HG03196 (cell line): ENCODE measurements around the gene NKD1.
"Not testable (repeated sequence)": the region's sequence is repeated elsewhere in the genome, so short reads cannot be mapped to it uniquely, and the experiment has no call there.

Experiments used
- ATAC-seq: cut with Tn5 transposase; IDR thresholded peaks from one replicate; pipeline ENCODE4 v1.9.1; 2021; ENCODE audit not compliant: unreplicated experiment

Gene NKD1, protein sequence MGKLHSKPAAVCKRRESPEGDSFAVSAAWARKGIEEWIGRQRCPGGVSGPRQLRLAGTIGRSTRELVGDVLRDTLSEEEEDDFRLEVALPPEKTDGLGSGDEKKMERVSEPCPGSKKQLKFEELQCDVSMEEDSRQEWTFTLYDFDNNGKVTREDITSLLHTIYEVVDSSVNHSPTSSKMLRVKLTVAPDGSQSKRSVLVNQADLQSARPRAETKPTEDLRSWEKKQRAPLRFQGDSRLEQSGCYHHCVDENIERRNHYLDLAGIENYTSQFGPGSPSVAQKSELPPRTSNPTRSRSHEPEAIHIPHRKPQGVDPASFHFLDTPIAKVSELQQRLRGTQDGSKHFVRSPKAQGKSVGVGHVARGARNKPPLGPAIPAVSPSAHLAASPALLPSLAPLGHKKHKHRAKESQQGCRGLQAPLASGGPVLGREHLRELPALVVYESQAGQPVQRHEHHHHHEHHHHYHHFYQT

DNA sequence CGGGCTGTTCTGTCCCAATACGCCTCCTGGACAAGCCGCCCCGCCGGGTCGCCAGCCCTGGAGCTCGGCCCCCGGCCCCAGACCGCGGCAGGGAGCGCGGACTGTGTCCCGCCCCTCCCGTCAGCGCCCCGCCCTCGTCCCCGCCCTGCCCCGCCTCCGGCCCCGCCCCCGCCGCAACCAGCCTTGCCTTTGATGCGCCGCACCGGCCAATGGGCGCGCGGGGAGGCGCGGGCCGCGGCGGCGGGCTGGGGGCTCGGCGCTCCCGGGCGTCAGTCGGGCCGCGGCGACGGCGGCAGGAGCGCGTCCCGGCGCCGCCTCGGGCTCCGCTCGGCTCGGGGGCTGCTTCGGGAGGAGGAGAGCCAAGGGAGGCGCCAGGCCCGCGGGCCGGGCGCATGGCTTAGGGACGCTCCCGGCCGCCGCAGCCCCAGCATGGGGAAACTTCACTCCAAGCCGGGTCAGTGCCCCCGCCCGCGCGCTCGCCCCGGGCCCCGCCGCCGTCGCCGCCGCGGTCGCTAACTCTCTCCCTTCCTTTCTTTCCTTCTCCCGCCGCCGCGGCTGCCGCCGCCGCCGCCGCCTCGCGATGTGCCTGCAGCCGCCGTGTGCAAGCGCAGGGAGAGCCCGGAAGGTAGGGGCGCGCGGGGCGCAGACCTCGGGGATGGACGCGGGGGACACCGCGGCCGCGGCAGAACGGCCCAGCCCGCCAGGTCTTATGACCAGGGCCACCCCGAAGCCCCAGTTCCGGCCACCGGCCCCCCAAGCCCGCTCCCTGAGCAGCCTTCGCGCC lies at the start of gene NKD1:
Gene NKD1 (plus strand): TSS at position 272 of the 784 bp plus-strand sequence. CDS start 158 bp downstream, at position 430.
- ATAC-seq = peak; percentile 71

- no peak for ATAC-seq
Observed at GRCh38 chr16:50498431-50499155, 49.6 kb upstream of the NKD1 start.

DNA sequence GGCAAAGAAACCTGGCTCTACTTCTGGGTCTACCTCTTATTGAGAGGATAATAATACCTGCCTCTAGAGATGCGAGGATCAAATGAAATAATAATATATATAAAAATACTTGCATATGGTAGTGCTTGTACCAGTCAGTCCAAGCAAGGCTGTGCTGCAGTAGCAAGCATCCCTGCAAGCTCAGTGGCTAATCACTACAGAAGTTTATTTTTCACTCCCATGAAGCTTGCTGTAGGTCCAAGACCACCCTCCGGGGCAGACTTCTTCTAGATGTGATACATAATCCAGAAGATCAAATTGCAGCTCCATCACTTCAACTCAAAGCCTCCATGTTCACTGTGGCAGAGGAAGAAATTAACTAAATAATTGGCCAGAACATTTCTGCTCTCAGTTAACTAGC lies 48.9 kb upstream of the NKD1 start:
- ATAC-seq = no peak

DNA sequence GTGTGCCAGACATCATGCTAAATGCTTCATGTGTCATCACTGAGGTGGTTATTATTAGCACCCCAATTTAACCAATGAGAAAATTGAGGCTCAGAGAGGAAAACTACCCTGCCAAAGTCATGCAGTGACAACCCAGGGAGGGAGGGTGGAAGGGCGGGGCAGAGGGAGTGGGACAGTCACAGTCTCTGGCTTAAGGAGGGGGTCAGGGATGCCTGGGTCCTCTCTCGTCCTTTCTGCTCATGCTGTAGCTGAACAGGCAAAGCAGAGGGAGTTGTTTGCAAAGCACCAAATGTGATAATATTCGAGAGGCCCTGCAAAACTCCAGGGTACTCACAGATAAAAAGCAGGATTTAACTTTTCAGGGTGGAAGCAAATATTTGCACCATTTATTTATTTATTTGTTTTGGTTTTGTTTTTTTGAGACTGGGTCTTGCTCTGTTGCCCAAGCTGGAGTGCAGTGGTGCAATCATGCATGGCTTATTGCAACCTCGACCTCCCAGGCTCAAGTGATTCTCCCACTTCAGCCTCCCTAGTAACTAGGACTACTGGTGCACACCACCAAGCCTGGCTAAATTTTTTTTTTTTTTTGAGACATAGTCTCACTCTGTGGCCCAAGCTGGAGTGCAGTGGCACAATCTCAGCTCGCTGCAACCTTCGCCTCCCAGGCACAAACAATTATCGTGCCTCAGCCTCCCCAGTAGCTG lies 47.9 kb upstream of the NKD1 start:
- no peak for ATAC-seq

GRCh38 chr16:50501251-50501650 lies 46.9 kb upstream of the NKD1 start:
- ATAC-seq = no peak

DNA sequence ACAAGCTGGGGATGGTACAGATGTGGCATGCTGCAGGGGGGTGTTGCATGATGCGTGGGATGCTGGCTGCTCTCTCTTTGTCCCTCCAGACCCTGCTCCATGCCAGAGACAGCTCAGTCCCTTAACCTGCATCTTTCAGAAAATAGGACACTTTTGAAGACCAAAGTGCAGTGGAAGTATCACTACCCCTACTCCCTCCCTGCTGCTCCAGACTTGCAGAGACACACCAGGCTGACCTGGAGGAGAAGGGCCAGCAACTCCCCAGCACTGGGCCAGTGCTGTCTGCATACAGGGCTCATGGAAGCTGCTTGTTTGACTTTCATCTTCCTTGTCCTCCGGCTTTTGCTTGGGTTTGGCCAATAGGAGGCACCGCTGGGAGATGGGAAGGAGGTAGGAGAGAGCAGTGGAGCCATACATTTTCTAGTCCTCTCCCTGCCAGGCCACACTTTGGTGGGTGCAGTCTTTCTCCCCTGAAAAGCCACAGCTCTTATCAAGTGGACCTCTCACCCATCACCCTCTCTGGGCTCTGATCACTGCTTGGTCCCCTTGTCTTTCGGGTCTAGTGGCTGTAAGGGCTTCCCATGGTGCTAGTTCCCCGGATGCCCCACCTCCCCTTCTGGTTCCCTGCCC lies 46.1 kb upstream of the NKD1 start:
- ATAC-seq = no peak

- no peak for ATAC-seq
Observed at GRCh38 chr16:50502616-50503011, 45.6 kb upstream of the NKD1 start.

DNA sequence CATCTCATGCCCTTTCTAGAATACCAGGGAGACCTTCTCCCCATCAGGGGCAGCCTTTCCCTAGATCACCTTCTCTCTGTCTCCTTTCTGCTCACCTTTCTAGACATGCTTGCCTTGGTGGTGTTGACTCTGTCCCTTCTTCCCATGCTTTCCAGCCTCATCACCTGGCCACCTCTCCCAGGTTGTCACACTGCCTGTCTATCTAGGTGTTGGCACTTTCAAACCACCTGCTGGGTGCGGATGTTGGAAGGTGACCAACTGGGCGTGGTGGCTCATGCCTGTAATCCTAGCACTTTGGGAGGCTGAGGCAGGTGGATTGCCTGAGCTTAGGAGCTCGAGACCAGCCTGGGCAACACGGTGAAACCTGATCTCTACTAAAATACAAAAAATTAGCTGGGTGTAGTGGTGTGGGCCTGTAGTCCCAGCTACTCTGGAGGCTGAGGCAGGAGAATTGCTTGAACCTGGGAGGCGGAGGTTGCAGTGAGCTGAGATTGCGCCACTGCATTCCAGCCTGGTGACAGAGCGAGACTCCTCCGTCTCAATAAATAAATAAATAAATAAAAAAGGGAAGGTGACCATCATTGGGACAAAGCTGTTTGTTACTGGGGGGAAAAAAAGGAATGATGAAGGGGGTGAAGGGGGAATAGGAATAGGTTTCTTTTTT lies 44.2 kb upstream of the NKD1 start:
- ATAC-seq = not testable (repeated sequence)

- ATAC-seq = no peak
Observed at GRCh38 chr16:50505115-50505514, 43.1 kb upstream of the NKD1 start.

- ATAC-seq = no peak
Observed at GRCh38 chr16:50505714-50506542, 42.3 kb upstream of the NKD1 start.

- ATAC-seq = no peak
Observed at GRCh38 chr16:50506543-50506937, 41.7 kb upstream of the NKD1 start.

DNA sequence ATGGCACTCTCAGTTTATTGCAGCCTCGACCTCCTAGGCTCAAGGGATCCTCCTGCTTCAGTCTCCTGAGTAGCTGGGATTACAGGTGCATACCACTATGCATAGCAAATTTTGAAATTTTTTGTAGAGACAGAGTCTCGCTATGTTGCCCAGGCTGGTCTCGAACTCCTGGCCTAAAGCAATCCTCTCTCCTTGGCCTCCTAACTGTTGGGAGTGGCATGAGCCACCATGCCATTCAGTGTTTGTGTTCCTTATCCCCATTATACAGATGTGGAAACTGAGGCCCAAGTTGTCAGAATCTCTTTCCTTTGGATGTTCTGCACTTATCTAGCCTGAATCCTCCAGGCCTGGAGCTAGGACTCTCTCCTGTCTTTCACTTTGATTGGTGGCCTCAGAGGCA lies 40.8 kb upstream of the NKD1 start:
- no peak for ATAC-seq

GRCh38 chr16:50509521-50510341 lies 38.5 kb upstream of the NKD1 start:
- ATAC-seq = no peak

DNA sequence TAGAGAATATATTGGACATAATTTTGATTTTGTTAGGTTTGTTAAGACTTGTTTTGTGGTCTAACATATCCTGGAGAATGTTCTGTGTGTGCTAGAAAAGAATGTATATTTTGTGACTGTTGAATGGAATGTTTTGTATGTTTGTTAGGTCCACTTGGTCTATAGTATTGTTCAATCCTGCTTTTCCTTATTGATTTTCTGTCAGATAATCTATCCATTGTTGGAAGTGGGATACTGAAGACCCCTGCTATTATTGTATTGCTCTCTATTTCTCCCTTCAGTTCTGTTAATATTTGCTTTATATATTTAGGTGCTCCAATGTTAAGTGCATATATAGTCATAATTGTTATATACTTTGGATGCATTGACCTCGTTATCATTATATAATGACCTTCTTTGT lies 33.0 kb upstream of the NKD1 start:
- no peak for ATAC-seq

DNA sequence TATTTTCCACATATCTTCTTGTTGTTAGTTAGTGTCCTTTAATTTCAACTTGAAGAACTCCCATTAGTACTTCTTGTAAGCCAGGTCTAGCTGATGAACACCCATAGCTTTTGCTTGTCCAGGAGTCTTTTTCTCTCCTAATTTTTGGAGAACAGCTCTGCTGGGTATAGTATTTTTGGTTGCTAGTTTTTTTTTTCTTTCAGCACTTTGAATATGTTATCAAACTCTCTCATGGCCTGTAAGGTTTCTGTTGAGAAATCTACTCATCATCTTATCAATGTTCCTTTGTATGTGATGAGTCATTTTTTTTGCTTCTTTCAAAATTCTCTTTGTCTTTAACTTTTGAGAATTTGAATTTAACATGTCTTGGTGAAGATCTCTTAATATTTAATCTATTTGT lies 31.8 kb upstream of the NKD1 start:
- no peak for ATAC-seq

GRCh38 chr16:50516890-50517289 lies 31.3 kb upstream of the NKD1 start:
- no peak for ATAC-seq

GRCh38 chr16:50517450-50518252 lies 30.5 kb upstream of the NKD1 start:
- no peak for ATAC-seq
